Tibial nerve (tissue), 4 donors: Measurements from ENCODE around the gene GREM2.

ENCODE experiments used
- CTCF ChIP-seq, 5 experiments: fragments of 200-600 bp in 3 of 5; fragments of 450-650 bp in 2 of 5; sonication (generic) in 3 of 5; IDR thresholded peaks; one replicate each; pipeline ENCODE4 v1.5.1; 2016 to 2019; ENCODE audit warnings: antibody characterized with exemption in 5 of 5, mild to moderate bottlenecking in 3 of 5, moderate library complexity in 2 of 5
- EP300 ChIP-seq, 2 donors: sonication (generic); formaldehyde crosslinking; IDR thresholded peaks; one replicate each; pipeline ENCODE4 v1.6.1; 2017; ENCODE audit warnings: antibody characterized with exemption in 2 of 2, mild to moderate bottlenecking in 1 of 2

GRCh38 chr1:240555524-240555923 is 56.4 kb downstream of the GREM2 start:
- TF ChIP-seq CTCF (IDR thresholded peaks at IDR 0.05) (no peak), EP300 (IDR thresholded peaks at IDR 0.05) (no peak)
